Bronchus fibroblast of lung (primary cell): ENCODE data around the gene GRHPR. TPM values are rescaled to one million over a fixed set of nuclear protein-coding genes. Genes with fewer than 3 reads are reported as not detected.

Experiments used
- total RNA-seq: library from RNA; depleted of rRNA; stranded (reverse); fragments of >200 nt; gene quantifications from 2 replicates; pipeline ENCODE4 v1.2.3, GENCODE V29; 2015

GRHPR gene
- 175 and 187 TPM in 2 replicates for total RNA-seq

DNA sequence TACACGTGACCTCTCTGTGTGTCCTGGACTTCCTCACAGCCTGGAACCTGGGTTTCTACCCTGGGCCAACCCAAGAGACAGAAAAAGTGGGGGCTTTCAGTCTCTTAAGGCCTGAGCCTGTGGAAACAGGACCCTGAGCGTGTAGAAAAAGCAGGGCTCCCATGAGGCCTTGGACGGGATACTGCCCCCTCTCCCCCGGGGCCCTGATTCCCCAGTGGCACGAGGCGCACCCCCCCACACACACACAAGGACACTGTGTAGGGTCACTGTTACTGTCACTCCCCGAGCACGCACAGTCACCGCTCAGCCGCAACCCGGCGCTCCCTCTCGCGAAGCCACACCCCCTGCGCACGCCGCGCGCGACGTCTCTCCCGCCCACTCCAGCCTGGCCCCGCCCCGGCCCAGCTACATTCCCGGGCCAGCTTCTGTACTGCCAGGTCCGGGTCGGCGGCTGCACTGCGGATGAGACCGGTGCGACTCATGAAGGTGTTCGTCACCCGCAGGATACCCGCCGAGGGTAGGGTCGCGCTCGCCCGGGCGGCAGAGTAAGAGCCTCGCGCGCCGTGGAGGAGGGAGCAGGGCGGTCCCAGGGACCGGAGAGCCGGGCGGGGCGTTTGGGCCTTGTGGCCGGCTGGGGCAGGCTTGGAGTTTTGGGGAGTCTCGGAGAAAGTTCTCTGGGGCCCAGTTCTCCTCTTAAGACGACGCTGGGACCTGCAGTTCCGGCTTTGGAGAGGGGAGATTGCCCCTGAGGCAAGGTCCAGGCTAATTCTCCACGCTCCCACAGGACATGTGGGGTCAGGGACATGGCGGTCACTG is at the start of gene GRHPR:
GRHPR (plus strand) TSS at position 408 of the 816 bp plus-strand sequence; CDS start at position 463, 55 bp downstream.

GRCh38 chr9:37465249-37466036 is 42.9 kb downstream of the GRHPR start, which contains the start of gene ZBTB5:
TSS of gene ZBTB5 (minus strand) at chr9:37465450. CDS start at chr9:37442551, 22,899 bp downstream.

GRCh38 chr9:37485389-37486255 is 63.1 kb downstream of the GRHPR start, which contains the start of gene POLR1E:
TSS of gene POLR1E (plus strand) at chr9:37485948. CDS start at chr9:37486048, 100 bp downstream.

Other genes starting within 250 kb of the GRHPR start
- gene ZBTB5, start 42.8 kb downstream of the GRHPR start, total RNA-seq, result 4.2 and 4.7 TPM in 2 replicates
- 49.6 and 53.1 TPM in 2 replicates for gene POLR1E, start 63.3 kb downstream of the GRHPR start, total RNA-seq
- gene FBXO10, start 153.7 kb downstream of the GRHPR start, total RNA-seq, result 4.5 and 5.7 TPM in 2 replicates
- gene TOMM5, start 169.9 kb downstream of the GRHPR start, total RNA-seq, result 209 and 219 TPM in 2 replicates
- not detected in 2 replicates for gene FRMPD1, start 228.3 kb downstream of the GRHPR start, total RNA-seq